Stimulated activated CD4-positive, alpha-beta T cell treated with anti-CD3 and anti-CD28 coated beads, Interleukin-12 subunit alpha, Interleukin-12 subunit beta, amount 100 ng/mL, for 48 hours (primary cell): Measurements from ENCODE around the gene WIZ.
A peak's percentile ranks its signal among the peaks of the same experiment; 100 is the strongest.
"Not testable (repeated sequence)": the region's sequence is repeated elsewhere in the genome, so short reads cannot be mapped to it uniquely, and the experiment has no call there.

Source experiments
- DNase-seq, 3 donors: peaks; one replicate each; pipeline ENCODE4 v3.0.0-alpha.2; 2020; ENCODE audit warnings: low read depth in 2 of 3, low spot score in 1 of 3

The WIZ gene

DNA sequence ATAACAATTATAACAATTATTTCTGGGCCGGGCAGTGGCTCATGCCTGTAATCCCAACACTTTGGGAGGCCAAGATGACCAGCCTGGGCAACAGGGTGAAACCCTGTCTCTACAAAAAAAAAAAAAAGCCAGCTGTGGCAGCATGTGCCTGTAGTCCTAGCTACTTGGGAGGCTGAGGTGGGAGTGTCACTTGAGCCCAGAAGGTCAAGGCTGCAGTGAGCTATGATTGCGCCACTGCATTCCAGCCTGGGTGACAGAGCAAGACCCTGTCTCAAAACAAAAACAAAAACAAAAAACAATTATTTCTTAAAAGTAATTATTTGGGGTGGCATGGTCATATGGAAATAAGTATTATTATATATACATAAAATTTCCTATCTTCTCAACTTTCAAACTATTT, 38.4 kb downstream of the WIZ start:
- DNase-seq: not testable (repeated sequence)

DNA sequence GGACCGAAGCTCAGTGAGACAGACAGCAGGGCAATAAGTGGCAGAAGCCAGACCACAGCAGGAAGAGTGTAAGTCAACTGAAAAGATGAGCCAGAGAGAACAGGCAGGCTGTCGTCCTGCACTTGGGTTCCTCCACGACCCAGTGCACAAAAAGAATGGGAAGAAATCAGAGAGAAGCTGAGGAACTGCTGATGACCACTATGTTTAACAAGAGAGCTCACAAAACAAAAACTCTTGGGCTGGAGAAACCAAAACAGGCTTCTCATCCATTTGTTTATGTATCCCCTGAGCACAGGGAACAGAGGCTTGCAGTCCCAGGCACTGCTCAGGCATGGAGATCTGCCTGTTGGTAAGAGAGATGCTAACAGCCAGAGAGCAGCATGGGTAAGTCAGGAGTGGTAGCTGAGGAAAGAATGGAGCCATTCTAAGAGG, 45.0 kb downstream of the WIZ start:
- DNase-seq: no peak

DNA sequence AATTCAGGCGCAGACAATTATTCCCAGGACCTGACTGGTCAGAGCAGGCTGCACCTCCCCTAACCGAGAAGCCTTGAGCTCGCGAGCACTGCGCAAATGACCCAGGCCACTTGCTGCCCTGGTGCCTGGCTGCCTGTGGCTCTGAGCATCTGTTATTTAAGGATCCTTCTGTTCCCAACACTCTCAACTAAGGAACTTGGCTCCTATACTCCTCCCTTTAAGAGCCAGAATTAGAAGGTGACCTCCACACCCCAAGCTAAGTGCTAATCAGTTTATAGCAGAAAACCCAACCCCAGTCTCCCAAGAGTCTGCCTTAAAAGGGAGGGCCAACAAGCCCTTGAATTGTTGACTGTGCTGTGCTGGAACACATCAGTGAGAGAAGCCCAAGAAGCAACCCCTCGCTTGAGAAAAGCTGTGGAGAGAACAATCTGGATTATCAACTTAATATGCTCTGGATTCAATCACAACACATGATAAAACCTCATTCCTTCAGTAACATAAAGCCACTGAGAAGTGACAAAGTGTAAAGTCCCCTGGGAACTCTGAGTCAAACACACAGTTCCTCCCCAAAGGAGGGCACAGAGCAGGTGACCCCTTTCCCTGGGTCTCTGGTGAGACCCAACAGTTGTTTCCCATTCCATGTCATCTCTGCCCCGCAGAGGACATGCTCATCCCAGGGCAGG, 45.5 kb downstream of the WIZ start:
- no peak for DNase-seq

DNA sequence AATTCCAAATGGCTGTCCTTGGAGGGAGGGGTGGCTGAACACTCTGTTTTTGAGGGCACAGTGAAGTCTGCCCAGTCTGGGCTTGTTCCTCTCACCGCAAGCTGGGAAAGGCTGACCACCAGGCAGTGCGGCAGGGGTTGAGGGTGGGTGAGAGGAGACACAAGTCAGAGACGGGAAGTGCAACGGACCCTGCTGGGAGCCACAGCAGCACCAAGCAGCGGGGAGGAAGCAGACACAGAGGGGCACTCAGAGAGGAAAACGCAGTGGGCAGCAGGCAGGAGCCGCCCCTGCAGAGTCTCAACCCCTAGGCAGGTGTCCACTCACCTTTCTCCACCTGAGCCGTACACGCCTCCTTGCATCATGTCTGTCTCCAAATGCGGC, 46.6 kb downstream of the WIZ start:
- no peak for DNase-seq

DNA sequence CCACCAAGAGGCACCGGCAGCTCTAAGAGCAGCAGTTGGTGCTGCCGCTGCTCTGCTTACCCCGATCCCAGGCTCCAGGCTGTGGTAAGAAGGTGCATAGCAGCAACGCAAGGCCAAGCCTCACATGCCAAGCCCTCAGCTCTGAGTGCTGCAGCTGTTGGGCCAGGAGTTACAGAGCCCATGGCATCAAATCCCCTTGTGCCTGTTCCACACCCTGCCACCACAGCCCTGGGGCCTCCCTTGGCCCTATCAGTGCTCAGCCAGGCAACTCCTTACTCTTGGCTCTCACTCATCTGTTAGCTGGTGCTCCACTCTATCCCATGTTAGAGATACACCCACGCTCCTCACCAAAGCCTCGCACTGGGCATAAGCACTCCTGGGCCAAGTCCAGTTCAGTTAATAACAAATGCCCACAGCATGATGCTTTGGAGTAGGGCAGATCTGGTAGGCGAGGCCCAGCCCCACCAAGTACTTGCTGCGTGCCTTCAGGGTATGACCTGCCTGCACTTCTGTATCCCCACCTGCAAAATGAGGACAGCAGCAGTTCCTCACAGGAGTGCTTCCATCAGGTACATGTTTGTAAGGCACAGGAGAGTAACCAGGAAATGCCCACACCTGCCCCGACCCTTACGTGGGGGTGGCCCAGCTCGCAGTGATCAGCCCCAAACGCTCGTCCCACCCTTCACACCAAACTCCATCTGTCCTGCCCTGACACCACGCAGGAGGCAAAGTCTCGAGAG, 47.2 kb downstream of the WIZ start:
- DNase-seq: no peak

DNA sequence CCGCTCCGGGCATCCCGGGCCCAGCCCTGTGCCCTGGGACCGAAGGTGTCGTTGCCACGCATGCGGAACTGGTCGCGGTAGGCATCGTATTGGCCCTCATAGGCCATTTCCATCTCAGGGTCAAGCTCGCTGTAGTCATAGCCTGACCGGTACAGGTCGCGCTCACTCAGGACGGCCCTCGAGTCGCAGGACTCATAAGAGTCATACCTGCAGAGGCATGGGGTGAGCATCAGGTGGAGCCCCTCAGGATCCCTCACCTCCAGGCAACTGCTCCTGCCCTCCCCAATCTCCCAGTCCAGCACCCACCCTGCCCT, 48.4 kb downstream of the WIZ start:
- no peak for DNase-seq

DNA sequence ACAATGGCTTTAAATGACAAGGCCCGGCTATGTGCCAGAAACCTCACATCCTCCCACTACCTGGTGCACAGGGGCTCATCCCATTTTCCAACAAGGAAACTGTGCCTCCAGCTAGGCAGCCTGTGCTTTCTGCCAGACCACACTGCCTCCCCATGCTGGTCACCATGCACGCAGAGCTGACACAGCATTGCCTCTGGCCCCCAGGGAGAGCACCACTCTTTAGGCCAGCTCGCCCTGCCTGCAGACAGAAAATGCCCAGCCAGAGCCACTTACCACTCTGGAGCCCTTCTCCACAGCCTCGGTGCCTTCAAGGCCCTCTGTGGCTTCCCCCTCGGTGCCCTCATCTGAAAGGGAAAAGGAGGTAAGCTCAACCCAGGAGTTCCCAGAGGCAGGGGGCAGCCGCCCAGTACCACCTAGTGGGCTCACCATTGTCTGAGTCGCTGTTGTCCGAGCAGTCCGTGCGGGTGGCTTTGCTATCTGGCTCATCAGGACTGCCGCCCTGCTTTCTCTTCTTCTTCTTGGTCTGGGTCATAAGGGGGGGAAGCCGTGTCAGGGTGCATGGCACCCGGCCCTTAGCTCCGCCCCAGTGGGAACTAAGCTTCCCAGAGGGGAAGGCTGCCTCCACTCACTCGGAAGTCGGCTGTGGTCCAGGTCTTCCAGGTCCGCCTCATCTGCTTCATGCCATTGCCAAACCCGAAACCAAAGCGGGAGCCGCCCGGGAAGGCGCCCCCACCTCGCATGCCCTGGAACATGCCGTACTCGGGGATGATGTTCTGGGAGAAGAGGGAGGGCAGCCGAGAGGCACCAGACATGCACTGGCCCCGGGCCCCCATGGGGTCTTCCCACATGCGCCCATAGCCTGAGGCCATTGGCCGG, 49.0 kb downstream of the WIZ start:
- no peak for DNase-seq

DNA sequence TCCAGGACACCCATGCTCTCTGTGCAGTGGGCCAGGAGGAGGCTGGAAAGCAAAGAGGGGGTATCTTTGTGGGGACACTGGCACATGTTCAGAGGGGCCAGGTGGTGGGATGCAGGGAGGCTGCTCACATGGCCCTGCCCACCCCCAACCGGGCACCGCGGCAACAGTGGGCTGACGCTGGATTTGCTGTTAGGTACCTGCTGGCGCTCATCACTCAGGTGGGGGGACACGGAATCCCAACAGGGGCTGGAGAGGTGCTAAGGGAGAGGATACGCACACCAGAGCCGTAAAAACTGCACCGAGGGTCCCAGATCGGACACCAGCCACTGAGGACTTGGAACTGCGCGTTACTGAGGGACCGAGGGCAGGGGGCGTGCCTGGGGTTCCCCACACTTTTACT, 50.1 kb downstream of the WIZ start:
- DNase-seq: no peak

DNA sequence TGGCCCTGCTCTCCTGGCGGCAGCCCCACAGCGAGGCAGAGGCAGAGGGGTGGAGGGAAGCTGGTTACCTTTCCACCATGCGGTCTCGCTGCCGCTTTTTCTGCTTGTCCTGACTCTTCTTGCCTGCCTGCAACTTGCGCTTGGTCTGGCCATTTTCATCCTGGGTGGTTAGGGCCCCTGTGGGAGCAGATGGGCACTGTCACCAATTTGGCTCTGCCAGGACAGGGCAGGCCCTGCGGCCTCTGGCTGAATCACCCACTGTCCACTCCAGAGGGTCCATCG, 50.6 kb downstream of the WIZ start:
- no peak for DNase-seq

DNA sequence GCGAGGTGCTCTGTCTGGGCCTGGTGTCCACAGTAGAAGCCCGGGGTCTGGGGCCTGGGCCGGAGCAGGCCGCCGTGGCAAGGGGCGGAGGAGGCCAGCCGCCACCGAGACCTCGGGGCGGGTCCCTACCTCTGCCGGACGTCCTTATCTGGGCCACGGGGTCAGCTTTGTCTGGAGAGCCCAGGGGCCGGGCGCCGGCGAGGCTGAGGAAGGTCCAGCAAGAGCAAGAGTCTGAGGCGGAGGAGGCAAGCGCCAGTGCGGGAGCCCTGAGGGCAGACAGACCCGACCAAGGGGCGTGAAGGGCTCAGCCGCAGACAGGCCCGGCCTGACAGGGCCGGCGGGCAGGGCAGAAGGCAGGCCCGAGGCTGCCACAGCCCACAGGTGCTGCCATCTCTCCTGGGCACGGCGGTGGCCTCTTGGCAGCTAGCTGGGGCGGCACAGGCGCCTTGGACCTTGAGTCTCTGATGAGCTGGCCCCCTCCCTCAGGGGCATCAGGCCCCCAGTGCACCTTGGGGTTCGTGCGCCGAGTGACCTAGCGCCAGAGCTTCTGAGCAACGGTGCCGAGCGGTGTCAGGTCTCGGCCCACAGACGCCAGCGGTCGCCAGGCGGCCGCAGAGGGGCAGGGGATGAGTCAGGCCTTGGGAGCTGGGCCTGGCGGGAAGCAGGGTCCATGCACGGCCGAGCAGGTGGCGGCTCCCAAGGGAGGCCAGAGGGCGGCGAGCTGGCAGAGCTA, 51.1 kb downstream of the WIZ start:
- no peak for DNase-seq

DNA sequence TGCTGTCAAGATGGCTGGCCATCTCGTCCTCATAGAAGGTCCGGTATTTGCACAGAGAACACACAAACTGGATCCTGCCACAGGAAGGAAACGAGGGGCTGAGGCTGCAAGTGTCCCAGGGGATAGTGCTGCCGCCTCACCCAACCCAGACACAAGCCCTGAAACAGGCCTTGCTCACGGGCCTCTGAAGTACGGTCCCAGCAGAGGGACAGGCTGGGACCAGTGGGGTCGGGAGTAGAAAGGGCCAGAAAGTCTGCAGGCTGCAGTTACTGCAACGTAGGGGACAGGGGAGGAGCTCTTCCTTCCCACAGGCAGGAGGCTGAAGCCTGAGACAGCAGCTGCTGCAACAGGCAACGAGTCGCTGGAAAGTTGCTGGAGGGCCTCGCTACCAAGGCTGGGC, 52.0 kb downstream of the WIZ start:
- no peak for DNase-seq

DNA sequence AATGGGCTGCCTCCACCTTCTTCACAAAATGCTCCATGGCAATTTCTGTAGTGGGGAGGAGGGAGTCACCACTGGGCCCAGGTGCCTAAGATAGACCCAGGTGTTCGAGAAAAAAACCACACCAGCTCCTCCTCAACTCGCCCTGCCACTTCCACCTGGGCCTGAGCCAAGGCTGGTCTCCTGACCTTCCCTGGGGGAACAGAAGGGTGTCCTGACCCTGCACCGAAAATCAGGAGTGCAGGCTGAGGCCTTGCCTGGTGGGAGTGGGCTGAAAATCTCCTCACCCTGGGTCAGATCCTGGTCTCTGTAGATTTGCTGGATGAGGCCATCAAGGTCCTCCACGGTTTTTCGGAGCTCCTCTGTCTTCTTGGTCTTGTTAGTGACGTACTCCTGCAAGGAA, 52.5 kb downstream of the WIZ start:
- DNase-seq: no peak

DNA sequence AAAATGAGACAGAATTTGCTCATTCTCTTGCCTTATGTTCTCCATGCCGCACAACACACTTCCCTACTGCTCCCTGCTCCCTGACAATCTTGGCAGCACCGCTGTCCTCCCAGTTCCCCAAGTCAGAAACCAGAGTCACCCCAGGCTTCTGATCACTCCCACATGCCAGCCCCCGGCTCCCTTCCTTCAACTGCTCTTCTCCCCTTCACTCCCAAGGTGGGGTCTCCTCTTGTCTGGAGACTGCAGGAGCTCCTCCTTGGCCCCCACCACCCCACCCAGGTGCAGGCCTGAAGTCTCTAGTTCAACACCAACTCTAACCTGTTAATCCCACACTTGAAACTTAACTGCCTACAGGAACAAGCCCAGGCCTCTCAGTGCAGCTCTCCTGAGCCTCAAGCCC, 53.3 kb downstream of the WIZ start:
- DNase-seq: no peak

DNA sequence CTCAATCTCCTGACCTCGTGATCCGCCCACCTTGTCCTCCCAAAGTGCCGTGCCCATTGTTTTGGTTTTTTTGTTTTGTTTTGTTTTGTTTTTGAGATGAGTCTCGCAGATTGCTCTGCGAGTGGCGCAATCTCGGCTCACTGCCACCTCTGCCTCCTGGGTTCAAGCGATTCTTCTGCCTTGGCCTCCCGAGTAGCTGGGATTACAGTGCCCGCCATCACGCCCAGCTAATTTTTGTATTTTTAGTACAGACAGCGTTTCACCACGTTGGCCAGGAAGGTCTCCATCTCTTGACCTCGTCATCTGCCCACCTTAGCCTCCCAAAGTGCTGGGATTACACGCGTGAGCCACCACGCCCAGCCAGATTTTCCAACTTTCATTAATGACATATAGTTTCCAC, 54.5 kb downstream of the WIZ start:
- not testable (repeated sequence) for DNase-seq

DNA sequence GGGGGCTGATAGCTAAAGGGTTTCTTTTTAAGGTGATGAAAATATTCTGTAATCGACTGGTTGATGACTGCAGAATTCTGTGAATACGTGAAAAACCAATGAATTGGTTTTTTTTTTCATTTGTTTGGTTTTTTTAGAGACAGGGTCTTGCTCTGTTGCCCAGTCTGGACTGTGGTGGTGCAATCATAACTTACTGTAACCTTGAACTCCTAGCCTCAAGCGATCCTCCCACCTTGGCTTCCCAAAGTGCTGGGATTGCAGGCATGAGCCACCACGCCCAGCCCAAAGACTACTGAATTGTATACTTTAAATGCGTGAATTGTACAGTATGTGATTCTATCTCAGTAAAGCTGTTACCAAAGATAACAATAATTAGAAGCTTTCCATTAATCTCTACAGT, 55.3 kb downstream of the WIZ start:
- no peak for DNase-seq

DNA sequence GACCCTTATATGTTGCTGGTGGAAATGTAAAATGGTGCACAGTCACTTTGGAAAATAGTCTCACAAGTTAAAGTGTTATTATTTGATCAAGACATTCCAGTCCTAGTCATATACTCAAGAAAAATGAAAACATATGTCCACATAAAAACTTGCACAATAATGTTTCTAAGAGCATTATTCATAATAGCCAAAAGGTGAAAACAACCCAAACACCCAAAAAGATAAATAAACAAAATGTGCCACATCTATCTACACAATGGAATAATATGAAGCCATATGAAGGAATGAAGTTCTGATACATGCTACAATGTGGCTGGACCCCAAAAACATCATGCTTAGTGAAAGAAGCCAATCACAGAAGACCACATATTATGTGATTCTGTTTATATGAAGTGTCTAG, 55.8 kb downstream of the WIZ start:
- no peak for DNase-seq

DNA sequence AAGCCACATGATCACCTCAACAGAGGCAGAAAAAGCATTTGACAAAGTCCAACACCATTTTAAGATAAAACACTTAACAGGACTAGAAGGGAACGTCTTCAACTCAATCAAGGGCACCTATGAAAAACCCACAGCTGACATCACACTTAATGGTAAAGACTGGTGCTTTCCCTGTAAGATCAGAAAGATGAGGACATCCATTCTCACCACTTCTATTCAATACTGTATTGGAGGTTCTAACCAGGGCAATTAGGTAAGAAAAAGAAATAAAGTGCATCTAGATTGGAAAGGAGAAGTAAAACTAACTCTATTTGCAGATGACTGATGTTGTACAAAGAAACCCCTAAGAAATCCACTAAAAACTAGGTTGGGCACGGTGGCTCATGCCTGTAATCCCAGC, 58.9 kb downstream of the WIZ start:
- no peak for DNase-seq

DNA sequence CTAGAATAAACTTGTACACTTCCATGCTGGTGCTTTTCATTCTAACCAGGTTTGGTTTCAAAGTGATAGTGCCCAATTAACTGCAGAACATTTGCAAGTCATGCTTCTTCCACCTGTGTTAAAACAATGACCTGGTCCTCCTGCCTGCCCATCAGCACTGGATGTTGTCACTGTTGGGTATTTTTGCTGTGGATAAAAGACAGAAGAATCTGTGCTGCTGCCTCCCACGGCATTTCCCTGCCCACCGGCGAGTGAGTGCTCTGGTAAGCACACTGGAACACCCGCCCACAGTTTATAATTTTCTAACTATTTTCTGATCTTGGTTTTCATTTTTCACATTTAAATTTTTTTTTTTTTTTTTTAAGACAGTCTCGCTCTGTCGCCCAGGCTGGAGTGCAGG, 67.9 kb downstream of the WIZ start:
- no peak for DNase-seq

DNA sequence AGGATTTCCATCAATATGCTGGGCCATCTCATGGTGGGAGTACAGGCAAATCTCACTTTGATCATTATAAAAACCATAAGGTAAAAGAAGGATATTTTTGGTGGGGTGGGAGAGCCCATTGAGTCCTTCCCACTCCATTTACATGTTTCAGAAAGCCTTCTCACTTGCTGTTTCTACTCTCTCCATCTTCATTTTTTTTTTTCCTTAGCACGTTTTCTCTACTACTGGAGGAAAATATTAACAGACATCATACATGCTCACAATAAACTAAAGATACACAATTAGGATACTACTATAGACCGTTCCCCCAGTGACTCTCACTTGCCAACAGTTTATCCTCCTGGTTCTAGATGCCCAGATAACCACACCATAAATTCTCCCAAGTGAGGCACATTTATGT, 68.3 kb downstream of the WIZ start:
- no peak for DNase-seq

DNA sequence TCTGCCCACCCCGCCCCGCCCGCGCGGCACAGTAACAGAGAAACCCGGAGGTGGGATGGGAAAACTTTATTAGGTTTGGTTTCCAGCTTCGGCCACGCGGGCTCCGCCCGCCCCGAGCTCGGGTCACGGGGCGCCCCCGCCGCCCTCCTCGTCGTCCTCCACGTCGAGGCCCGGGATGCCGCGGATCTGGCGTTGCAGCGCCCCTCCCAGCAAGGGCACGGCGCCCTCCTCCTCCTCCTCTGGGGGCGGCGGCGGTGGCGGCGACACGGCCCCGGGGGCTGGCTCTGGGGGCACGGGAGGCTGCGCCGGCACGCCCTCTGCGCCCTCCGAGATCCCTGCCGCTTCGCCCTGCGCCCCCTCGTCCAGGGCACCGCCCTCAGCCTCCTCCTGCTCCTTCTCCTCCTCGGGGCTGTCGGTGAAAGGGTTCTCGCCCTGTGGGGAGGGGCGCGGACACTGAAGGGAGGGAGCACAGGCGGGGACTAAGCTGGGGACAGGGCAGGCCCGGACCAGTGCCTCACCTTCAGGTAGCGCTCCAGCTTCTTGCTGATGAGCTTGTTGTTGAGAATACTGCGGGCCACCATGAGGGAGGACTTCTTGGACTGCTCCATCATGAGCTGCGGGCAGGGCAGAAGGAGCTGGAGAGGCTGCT, 69.6 kb downstream of the WIZ start:
- DNase-seq: peak in 2 of 3 donors; percentile 28 to 29
